H1 (cell line): Measurements from ENCODE around the gene PCYT2. TPM values are rescaled to one million over a fixed set of nuclear protein-coding genes. Genes with fewer than 3 reads are reported as not detected.

Source experiments
- KDM4A ChIP-seq: IDR thresholded peaks from one replicate; pipeline ENCODE4 v1.7.1; 2012; ENCODE audit warnings: low read depth, mild to moderate bottlenecking, moderate library complexity, low read length, inconsistent platforms; ENCODE audit not compliant: severe bottlenecking
- RAD21 ChIP-seq, 2 experiments: IDR thresholded peaks in 1 of 2; conservative IDR thresholded peaks in 1 of 2; 2 replicates each; pipeline ENCODE4 v1.6.1; 2011; ENCODE audit warnings: low read depth in 2 of 2, low read length in 2 of 2, improper control_type of control experiment in 1 of 2, inconsistent platforms in 1 of 2, mild to moderate bottlenecking in 1 of 2, moderate library complexity in 1 of 2
- SAP30 ChIP-seq: fragments of 300-600 bp; sonication (generic); IDR thresholded peaks from 2 replicates; pipeline ENCODE4 v1.7.1; 2012; ENCODE audit warnings: low read length, moderate library complexity, mild to moderate bottlenecking, inconsistent platforms; ENCODE audit not compliant: insufficient read depth, insufficient replicate concordance
- SUZ12 ChIP-seq: fragments of 200-600 bp; sonication (generic); IDR thresholded peaks from 2 replicates; pipeline ENCODE4 v1.6.1; 2012; ENCODE audit warnings: mild to moderate bottlenecking, inconsistent platforms, low read length, moderate library complexity, mixed read lengths
- polyA plus RNA-seq, 7 experiments: library from polyadenylated mRNA; depleted of rRNA in 3 of 7; stranded (reverse) in 5 of 7; unstranded in 2 of 7; fragments of >200 nt in 5 of 7; fragments of 200-250 nt in 2 of 7; gene quantifications; 1 replicate in 5 of 7; 2 replicates in 1 of 7; 4 replicates in 1 of 7; pipeline versions ENCODE4 v1.2.1 to v1.2.3, GENCODE V29; 2011 to 2013; ENCODE audit warnings: missing spikeins in 2 of 7, mixed read lengths in 2 of 7
- total RNA-seq: library from RNA; stranded (reverse); fragmentation: NEBNext Ultra II Directional; extraction: Animal tissue kit (Norgen Biotek cat#: 25700); gene quantifications from 2 replicates; pipeline ENCODE4 v1.2.1, GENCODE V29; 2021

PCYT2 gene
- total and polyA plus RNA-seq, 2 of the 8 experiments (the other 6 are each of a cell fraction or from before 2014, with no cell fraction given), result 29.9 to 31.3 TPM

DNA sequence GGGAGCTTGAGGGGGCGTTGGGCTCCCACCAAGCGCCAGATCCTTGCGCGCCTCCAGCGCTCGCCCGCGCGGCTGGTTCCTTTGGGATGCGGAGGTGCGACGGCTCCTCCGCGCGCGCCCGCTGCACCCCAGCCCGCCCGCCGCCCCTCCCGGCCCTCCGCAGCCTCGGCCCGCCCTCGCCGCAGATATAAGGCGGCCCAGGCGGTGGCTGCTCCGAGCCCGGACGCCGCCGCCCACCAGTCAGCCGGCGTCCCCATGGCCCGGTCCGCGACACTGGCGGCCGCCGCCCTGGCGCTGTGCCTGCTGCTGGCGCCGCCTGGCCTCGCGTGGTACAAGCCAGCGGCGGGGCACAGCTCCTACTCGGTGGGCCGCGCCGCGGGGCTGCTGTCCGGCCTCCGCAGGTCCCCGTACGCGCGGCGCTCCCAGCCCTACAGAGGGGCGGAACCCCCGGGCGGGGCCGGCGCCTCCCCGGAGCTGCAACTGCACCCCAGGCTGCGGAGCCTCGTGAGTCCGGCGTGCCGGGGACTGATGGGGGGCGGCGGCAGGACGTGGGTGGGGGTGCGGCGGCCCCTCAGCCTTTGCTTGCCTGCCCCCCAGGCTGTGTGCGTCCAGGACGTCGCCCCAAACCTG lies 9.1 kb downstream of the PCYT2 start, which contains the start of gene NPB (continued):
- no peak for TF ChIP-seq RAD21 (IDR thresholded peaks at IDR 0.05 in 1 of 2, conservative IDR thresholded peaks at IDR 0.05 in 1 of 2; ENCODE audit: low read depth in 2 of 2, low read length in 2 of 2)
- 0 out of 2 replicates have a peak, but pooled peaks have one; percentile 36 for TF ChIP-seq SUZ12
- TF ChIP-seq SAP30, result no peak
- TF ChIP-seq KDM4A, result peak; percentile 60
